Measurements from ENCODE around the gene GRIK3.
"Not testable (repeated sequence)": the region's sequence is repeated elsewhere in the genome, so short reads cannot be mapped to it uniquely, and the experiment has no call there.

GRIK3 gene

DNA sequence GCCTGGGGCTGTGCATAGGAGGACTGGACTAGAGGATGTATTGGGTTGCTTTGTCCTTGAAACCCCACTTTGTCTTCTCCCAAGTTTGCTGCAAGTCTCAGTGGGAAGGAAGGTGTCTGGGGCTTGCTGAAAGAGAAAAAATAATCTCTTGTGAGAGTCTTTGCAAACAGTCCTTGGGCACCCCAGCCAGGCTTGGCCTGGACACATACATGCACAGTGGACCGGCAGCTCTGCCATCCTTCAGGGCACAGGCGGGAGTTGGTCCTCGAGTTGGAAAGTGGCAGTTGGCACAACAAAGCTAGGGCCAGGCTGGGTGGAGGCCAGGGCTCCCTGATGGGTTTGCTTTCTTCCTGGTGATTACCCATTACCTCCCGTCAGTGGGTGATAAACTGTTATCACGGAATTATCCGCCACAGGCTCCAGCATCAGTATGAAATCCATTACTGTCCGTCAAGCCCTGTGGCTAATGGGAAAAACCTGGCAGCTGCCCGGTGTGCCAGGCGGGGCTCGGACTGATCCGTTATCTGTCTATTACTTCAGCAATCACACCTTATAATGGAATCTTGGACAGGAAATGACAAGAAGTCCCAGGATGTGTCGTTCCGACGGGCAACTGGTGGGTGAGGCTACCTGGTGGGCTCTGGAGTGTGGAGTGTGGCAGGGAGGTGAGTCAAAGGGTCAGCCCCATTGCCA is 265.7 kb downstream of the GRIK3 start:
- in situ Hi-C loops (cut with HindIII; ENCODE audit: low sequenced_read_pairs): no loop called here
- H3K4me3 ChIP-seq (ENCODE audit: low read depth, low read length): no peak overlapping the region
- DNase-seq (ENCODE audit: low read depth, low spot score): no peak
- TF ChIP-seq, protein P1, sequence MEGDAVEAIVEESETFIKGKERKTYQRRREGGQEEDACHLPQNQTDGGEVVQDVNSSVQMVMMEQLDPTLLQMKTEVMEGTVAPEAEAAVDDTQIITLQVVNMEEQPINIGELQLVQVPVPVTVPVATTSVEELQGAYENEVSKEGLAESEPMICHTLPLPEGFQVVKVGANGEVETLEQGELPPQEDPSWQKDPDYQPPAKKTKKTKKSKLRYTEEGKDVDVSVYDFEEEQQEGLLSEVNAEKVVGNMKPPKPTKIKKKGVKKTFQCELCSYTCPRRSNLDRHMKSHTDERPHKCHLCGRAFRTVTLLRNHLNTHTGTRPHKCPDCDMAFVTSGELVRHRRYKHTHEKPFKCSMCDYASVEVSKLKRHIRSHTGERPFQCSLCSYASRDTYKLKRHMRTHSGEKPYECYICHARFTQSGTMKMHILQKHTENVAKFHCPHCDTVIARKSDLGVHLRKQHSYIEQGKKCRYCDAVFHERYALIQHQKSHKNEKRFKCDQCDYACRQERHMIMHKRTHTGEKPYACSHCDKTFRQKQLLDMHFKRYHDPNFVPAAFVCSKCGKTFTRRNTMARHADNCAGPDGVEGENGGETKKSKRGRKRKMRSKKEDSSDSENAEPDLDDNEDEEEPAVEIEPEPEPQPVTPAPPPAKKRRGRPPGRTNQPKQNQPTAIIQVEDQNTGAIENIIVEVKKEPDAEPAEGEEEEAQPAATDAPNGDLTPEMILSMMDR (IDR thresholded peaks at IDR 0.05; ENCODE audit: low read depth, low read length): no peak

DNA sequence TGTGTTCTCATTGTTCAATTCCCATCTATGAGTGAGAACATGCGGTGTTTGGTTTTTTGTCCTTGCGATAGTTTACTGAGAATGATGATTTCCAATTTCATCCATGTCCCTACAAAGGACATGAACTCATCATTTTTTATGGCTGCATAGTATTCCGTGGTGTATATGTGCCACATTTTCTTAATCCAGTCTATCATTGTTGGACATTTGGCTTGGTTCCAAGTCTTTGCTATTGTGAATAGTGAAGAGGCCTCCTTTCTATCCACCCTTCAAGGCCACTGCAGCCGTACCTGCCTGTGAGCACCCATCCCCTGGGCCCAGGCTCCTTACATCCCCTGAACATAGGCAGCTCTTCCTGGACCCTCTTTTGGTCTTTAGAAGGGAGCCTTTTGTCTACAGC is 266.9 kb downstream of the GRIK3 start:
- in situ Hi-C loops (cut with HindIII; ENCODE audit: low sequenced_read_pairs); H3K4me3 ChIP-seq (ENCODE audit: low read depth, low read length); DNase-seq (ENCODE audit: low read depth, low spot score): not testable (repeated sequence)

DNA sequence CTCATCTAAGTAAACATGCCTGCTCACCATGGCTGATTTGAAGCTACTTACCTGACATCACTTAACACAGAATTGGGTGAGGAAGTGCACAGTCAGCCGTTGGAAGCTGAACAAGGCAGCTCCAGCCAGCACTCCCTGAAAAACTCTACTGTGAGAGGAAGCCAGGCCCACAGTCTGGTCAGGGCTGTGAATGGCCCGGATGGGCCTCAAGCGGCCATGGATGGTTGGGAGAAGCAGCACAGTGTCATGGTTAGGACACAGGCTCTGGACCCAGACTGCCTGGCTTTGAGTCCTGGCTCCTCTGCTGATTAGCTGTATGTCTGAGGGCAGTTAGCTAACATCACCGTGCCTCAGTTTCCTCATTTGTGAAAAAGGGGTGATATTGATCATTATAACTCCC is 267.8 kb downstream of the GRIK3 start:
- TF ChIP-seq, protein P1 (IDR thresholded peaks at IDR 0.05; ENCODE audit: low read depth, low read length): no peak
- in situ Hi-C loops (cut with HindIII; ENCODE audit: low sequenced_read_pairs): no loop called here
- no peak for DNase-seq (ENCODE audit: low read depth, low spot score)

DNA sequence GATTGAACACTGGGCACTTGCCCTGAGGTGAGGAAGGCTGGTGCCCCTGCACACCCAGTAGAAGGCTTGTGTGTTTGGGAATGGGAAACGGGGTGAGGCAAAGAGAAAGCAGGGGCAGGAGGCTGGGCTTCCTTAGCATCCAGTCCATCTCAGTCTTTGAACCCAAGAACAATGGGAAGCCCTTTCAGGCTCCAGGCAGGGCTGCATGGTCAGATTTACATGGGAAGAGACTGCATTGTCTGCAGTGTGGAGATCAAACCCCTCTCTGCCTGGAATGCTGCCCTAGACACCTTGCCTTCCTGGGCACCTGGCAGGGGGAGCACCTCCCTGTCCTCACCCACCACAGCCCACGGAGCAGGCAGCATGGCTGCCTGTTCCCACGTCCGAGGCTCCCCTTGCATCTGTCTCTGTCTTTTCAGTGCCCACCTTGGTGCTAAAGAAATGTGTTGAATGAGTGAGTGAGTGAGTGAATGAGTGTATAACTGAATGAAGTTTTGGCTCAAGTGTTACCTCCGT is 268.5 kb downstream of the GRIK3 start:
- in situ Hi-C loops (cut with HindIII; ENCODE audit: low sequenced_read_pairs): no loop called here
- DNase-seq (ENCODE audit: low read depth, low spot score): no peak
- no peak overlapping the region for H3K4me3 ChIP-seq (ENCODE audit: low read depth, low read length)
- TF ChIP-seq, protein P1 (IDR thresholded peaks at IDR 0.05; ENCODE audit: low read depth, low read length): no peak

More for the DNA sequence above, 267.8 kb downstream of the GRIK3 start:
- no peak overlapping the region for H3K4me3 ChIP-seq (ENCODE audit: low read depth, low read length)

DNA sequence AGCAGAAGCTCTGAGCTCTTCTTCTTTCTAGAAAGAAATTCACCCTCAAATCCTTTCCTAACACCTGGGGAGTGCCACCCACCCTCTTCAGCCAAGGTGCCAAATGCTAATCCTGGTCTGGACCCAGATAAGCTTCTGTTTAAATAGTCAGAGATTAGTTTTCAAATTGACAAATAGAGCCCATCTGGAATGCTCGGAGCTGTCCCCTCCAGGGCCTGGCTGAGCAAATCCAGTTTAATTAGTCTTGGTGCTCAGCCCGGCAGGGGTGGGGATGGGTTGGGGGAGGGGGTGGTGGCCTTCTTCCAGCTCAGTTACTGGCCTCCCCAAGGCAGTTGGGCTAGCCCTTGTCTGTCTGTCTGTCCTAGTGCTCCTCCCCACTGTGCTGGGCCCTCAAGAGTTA is 269.5 kb downstream of the GRIK3 start:
- DNase-seq (ENCODE audit: low read depth, low spot score): no peak

DNA sequence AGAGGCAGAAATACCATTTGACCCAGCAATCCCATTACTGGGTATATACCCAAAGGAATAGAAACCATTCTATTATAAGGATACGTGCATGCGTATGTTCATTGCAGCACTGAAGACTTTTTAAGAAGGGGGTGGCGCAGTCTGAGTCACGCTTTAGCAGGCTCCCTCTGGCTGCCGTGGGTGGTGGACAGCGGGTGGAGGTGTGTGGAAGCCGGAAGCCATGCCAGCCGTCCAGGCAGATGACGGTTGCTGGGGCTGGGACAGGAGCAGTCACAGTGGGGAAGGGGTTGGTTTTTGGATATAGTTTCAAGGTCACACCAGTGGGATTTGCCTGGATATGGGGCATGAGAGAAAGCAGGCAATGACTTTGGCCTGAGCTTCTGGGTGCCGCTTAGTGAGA is 270.5 kb downstream of the GRIK3 start:
- TF ChIP-seq, protein P1 (IDR thresholded peaks at IDR 0.05; ENCODE audit: low read depth, low read length): no peak
- in situ Hi-C loops (cut with HindIII; ENCODE audit: low sequenced_read_pairs): no loop called here
- no peak overlapping the region for H3K4me3 ChIP-seq (ENCODE audit: low read depth, low read length)
- DNase-seq (ENCODE audit: low read depth, low spot score): no peak

More for the DNA sequence above, 269.5 kb downstream of the GRIK3 start:
- in situ Hi-C loops (cut with HindIII; ENCODE audit: low sequenced_read_pairs): no loop called here
- TF ChIP-seq, protein P1 (IDR thresholded peaks at IDR 0.05; ENCODE audit: low read depth, low read length): no peak
- H3K4me3 ChIP-seq (ENCODE audit: low read depth, low read length): no peak overlapping the region

DNA sequence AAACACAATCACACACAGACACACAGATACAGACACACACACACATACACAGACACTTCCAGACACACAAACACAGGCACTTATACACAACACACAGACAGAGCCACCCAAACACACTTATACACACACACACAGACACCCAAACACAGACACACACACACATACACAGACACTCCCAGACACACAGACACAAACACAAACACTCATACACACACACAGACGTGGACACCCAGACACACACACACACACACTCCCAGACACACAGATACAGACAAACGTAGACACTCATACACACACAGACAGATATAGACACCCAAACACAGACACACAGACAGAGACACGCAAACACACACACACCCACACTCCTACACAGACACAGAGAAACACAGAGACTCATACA is 272.1 kb downstream of the GRIK3 start:
- in situ Hi-C loops (cut with HindIII; ENCODE audit: low sequenced_read_pairs): no loop called here
- no peak for DNase-seq (ENCODE audit: low read depth, low spot score)
- H3K4me3 ChIP-seq (ENCODE audit: low read depth, low read length): no peak overlapping the region
- TF ChIP-seq, protein P1 (IDR thresholded peaks at IDR 0.05; ENCODE audit: low read depth, low read length): no peak
